ENCODE measurements around the gene ACSM2B.
"Not testable (repeated sequence)": the region's sequence is repeated elsewhere in the genome, so short reads cannot be mapped to it uniquely, and the experiment has no call there.

Gene ACSM2B

GRCh38 chr16:20598832-20599469 lies 22.8 kb upstream of the ACSM2B start:
- TF ChIP-seq, protein P1, sequence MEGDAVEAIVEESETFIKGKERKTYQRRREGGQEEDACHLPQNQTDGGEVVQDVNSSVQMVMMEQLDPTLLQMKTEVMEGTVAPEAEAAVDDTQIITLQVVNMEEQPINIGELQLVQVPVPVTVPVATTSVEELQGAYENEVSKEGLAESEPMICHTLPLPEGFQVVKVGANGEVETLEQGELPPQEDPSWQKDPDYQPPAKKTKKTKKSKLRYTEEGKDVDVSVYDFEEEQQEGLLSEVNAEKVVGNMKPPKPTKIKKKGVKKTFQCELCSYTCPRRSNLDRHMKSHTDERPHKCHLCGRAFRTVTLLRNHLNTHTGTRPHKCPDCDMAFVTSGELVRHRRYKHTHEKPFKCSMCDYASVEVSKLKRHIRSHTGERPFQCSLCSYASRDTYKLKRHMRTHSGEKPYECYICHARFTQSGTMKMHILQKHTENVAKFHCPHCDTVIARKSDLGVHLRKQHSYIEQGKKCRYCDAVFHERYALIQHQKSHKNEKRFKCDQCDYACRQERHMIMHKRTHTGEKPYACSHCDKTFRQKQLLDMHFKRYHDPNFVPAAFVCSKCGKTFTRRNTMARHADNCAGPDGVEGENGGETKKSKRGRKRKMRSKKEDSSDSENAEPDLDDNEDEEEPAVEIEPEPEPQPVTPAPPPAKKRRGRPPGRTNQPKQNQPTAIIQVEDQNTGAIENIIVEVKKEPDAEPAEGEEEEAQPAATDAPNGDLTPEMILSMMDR (IDR thresholded peaks at IDR 0.05; ENCODE audit: low read depth, low read length), result no peak
- no peaks in the 10 kb centered on the region for H3K9me3 ChIP-seq (ENCODE audit: severe bottlenecking)
- H3K4me3 ChIP-seq (ENCODE audit: low read depth, low read length), result no peak overlapping the region
- no peaks in the 10 kb centered on the region for H3K36me3 ChIP-seq
- DNase-seq, result no peak
- no peak overlapping the region for H3K27ac ChIP-seq
- H3K27me3 ChIP-seq (ENCODE audit: insufficient read depth, low read depth, severe bottlenecking), result peaks cover 14% of the 10 kb centered on the region

GRCh38 chr16:20595694-20596093 lies 19.5 kb upstream of the ACSM2B start:
- not testable (repeated sequence) for H3K9me3 ChIP-seq (ENCODE audit: severe bottlenecking); H3K36me3 ChIP-seq; DNase-seq; H3K27ac ChIP-seq; H3K4me3 ChIP-seq (ENCODE audit: low read depth, low read length)
- H3K27me3 ChIP-seq (ENCODE audit: insufficient read depth, low read depth, severe bottlenecking), result peaks cover 18% of the 10 kb centered on the region

GRCh38 chr16:20595068-20595467 lies 18.9 kb upstream of the ACSM2B start:
- H3K9me3 ChIP-seq (ENCODE audit: severe bottlenecking); H3K4me3 ChIP-seq (ENCODE audit: low read depth, low read length); DNase-seq; H3K36me3 ChIP-seq; H3K27ac ChIP-seq: not testable (repeated sequence)
- H3K27me3 ChIP-seq (ENCODE audit: insufficient read depth, low read depth, severe bottlenecking), result peaks cover 21% of the 10 kb centered on the region

DNA sequence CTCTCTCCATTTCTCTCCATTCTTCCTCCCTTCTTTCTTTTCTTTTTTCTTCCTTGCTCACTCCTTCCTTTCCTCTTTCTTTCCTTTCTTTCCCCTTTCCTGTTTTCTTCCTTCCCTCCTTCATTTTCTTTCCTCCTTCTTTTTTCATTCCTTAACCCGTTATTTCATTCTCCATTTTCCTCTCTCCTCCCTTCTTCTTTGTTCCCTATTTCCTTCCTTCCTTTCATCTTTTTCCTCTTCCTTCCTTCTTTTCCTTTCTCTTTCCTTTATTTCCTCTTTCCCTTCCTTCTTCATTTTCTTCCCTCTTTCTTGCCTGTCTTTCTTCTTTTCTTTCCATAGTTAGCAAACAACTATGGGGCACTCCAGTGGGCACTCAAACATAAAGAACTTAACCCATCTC lies 16.6 kb upstream of the ACSM2B start:
- H3K36me3 ChIP-seq, H3K27ac ChIP-seq: not testable (repeated sequence)

DNA sequence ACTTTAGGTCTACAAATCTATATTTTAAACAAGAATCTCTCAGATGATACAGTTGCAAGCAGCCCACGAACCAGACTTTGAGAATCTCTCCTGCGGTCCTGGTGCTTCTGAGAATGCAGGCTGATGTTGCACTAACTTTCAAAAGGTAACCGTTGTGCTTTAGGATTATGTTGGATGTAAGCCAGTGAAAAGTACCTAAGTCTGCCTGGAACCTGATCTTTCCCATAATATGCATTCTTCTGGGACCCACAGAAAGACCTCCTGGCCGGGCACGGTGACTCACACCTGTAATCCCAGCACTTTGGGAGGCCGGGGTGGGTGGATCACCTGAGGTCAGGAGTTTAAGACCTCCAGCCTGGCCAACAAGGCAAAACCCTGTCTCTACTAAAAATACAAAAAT lies 13.3 kb upstream of the ACSM2B start:
- peaks cover 14% of the 10 kb centered on the region for H3K27me3 ChIP-seq (ENCODE audit: insufficient read depth, low read depth, severe bottlenecking)
- not testable (repeated sequence) for H3K9me3 ChIP-seq (ENCODE audit: severe bottlenecking); H3K36me3 ChIP-seq; H3K27ac ChIP-seq; DNase-seq; H3K4me3 ChIP-seq (ENCODE audit: low read depth, low read length)

More for the DNA sequence above, 16.6 kb upstream of the ACSM2B start:
- H3K27me3 ChIP-seq (ENCODE audit: insufficient read depth, low read depth, severe bottlenecking), result peaks cover 11% of the 10 kb centered on the region
- not testable (repeated sequence) for H3K9me3 ChIP-seq (ENCODE audit: severe bottlenecking); H3K4me3 ChIP-seq (ENCODE audit: low read depth, low read length); DNase-seq

- not testable (repeated sequence) for H3K36me3 ChIP-seq; H3K4me3 ChIP-seq (ENCODE audit: low read depth, low read length); H3K9me3 ChIP-seq (ENCODE audit: severe bottlenecking); H3K27ac ChIP-seq; DNase-seq
- peaks cover 14% of the 10 kb centered on the region for H3K27me3 ChIP-seq (ENCODE audit: insufficient read depth, low read depth, severe bottlenecking)
Measured at GRCh38 chr16:20587645-20588074, 11.5 kb upstream of the ACSM2B start.

DNA sequence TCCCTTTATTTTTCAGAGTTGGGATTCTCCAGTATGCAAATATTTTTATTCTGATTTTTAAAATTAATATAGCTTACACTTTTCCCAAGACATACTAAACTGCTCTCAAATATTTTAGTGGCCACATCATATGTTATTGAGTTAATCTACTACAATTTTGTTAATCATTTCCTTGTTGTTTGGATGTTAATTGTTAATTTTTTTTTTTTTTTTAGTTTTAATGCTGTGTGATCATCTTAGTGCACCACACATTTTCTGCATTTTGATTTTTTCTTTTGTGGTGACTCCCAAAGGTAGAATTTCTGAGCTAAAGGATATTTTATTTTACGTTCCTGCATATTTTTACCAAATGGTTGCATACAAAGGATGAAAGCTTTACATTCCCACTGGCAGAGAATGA lies 10.5 kb upstream of the ACSM2B start:
- not testable (repeated sequence) for DNase-seq
- peaks cover 14% of the 10 kb centered on the region for H3K27me3 ChIP-seq (ENCODE audit: insufficient read depth, low read depth, severe bottlenecking)

GRCh38 chr16:20586112-20586511 lies 9.9 kb upstream of the ACSM2B start:
- H3K36me3 ChIP-seq; H3K27ac ChIP-seq; H3K9me3 ChIP-seq (ENCODE audit: severe bottlenecking); DNase-seq; H3K27me3 ChIP-seq (ENCODE audit: insufficient read depth, low read depth, severe bottlenecking); H3K4me3 ChIP-seq (ENCODE audit: low read depth, low read length): not testable (repeated sequence)

More for the DNA sequence above, 10.5 kb upstream of the ACSM2B start:
- not testable (repeated sequence) for H3K36me3 ChIP-seq; H3K4me3 ChIP-seq (ENCODE audit: low read depth, low read length); H3K9me3 ChIP-seq (ENCODE audit: severe bottlenecking); H3K27ac ChIP-seq

DNA sequence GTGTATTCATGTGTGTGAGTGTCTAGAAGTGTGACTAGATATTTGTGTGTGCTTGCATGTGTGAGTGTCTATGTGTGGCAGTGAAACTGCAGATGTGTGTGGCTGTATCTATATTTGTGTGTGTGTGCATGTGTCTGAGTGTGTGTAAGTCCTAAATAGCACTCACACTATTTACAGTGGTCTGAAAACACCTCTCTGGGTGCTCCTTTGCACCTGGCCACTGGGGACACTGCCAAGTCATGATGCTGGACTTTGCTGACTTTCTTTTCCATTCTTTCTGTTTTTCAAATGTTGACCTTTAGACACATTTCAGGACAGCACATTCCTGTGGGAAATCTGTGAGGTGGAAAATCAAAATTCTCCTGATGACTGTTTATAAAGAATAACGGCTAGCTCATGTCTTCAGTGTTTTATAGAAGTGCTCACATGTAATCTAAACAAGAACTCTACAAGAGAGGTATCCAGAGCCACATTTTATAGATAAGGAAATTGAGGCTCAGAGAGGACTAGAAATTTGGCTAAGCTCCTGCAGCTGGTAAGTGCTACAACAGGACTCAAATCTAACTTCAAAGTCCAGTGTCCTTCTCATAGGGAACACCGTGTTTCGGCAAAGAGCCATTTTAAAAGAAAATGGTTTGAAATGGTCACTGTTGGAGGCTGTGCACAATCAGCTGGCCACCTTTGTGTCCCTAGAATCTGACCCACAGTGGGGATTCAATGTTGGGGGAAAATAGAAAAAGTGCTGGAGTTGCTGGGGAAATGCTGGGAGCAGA lies 4.5 kb upstream of the ACSM2B start:
- not testable (repeated sequence) for H3K36me3 ChIP-seq; H3K27me3 ChIP-seq (ENCODE audit: insufficient read depth, low read depth, severe bottlenecking); H3K4me3 ChIP-seq (ENCODE audit: low read depth, low read length); DNase-seq; H3K27ac ChIP-seq; H3K9me3 ChIP-seq (ENCODE audit: severe bottlenecking)

DNA sequence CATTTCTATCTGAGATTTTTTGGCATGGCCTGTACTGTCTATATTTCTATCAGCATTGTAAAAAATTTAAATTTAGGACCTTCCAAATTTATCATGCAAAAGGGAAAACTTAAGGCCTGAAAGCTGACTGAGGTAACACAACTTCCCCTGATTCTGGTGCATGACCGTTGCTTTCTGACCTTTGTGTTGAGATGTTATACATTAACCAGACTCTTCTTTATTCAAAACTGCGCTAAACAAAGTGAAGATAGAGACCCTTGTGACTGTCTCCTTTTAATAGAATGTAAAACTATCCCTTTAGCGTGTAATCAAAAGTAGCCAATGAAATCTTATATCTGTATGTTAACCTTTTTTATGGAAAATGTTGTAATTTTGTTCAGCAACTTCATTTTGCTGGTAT lies 1.9 kb upstream of the ACSM2B start:
- not testable (repeated sequence) for H3K4me3 ChIP-seq (ENCODE audit: low read depth, low read length); DNase-seq; H3K9me3 ChIP-seq (ENCODE audit: severe bottlenecking); H3K27ac ChIP-seq; H3K27me3 ChIP-seq (ENCODE audit: insufficient read depth, low read depth, severe bottlenecking); H3K36me3 ChIP-seq

DNA sequence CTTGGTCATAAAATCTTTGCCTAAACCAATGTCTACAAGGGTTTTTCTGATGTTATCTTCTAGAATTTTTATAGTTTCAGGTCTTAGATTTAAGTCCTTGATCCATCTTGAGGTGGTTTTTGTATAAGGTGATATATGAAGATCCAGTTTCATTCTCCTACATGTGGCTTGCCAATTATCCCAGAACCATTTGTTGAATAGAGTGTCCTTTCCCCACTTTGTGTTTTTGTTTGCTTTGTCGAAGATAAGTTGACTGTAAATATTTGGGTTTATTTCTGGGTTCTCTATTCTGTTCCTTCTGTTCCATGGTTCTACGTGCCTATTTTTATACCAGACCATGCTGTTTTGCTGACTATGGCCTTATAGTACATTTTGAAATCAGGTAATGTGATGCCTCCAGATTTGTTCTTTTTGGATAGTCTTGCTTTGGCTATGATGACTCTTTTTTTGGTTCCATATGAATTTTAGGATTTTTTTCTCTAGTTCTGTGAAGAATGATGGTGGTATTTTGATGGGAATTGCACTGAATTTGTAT lies 7.0 kb downstream of the ACSM2B start:
- not testable (repeated sequence) for H3K27ac ChIP-seq; H3K4me3 ChIP-seq (ENCODE audit: low read depth, low read length); H3K27me3 ChIP-seq (ENCODE audit: insufficient read depth, low read depth, severe bottlenecking); H3K36me3 ChIP-seq; H3K9me3 ChIP-seq (ENCODE audit: severe bottlenecking); DNase-seq

All from WERI-Rb-1 (cell line).